Measurements from ENCODE around the gene TTLL11.
A peak's percentile ranks its signal among the peaks of the same experiment; 100 is the strongest.

The TTLL11 gene

DNA sequence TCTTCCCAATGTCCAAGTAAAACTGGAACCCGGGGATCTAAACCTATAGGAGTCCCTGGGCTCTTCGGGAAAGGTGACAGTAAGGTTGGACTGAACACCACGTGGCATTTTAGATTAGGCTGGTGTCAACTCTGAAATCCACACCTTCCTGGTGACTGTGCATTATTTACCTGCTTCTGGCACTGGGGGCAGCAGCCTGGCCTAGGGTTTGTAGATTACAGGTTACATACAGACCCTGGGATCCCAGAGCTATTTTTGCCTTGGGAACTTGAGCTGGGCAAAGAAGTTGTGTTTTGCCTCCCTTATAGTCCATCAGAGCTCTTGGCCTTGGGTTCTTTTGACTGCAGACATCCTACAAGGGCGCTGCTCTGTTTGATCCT, 268.5 kb downstream of the TTLL11 start:
- no peaks in the 10 kb centered on the region for H3K27me3 ChIP-seq (ENCODE audit: control insufficient read depth, low read length)
- H3K79me2 ChIP-seq (ENCODE audit: control insufficient read depth, low read length), result no peaks in the 10 kb centered on the region
- H3K4me3 ChIP-seq (ENCODE audit: low read length), result no peak overlapping the region
- no peak overlapping the region for H3K27ac ChIP-seq (ENCODE audit: low read depth, low read length)
- peaks cover 14% of the 10 kb centered on the region for H3K4me1 ChIP-seq (ENCODE audit: control insufficient read depth, low read length)
- TF ChIP-seq, protein P1, sequence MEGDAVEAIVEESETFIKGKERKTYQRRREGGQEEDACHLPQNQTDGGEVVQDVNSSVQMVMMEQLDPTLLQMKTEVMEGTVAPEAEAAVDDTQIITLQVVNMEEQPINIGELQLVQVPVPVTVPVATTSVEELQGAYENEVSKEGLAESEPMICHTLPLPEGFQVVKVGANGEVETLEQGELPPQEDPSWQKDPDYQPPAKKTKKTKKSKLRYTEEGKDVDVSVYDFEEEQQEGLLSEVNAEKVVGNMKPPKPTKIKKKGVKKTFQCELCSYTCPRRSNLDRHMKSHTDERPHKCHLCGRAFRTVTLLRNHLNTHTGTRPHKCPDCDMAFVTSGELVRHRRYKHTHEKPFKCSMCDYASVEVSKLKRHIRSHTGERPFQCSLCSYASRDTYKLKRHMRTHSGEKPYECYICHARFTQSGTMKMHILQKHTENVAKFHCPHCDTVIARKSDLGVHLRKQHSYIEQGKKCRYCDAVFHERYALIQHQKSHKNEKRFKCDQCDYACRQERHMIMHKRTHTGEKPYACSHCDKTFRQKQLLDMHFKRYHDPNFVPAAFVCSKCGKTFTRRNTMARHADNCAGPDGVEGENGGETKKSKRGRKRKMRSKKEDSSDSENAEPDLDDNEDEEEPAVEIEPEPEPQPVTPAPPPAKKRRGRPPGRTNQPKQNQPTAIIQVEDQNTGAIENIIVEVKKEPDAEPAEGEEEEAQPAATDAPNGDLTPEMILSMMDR (IDR thresholded peaks at IDR 0.05; ENCODE audit: low read depth, low read length, poor library complexity, severe bottlenecking), result peak; percentile 31
- TF ChIP-seq EZH2phosphoT487 (IDR thresholded peaks at IDR 0.05; ENCODE audit: borderline replicate concordance, low read length), result no peak
- no peaks in the 10 kb centered on the region for H3F3A ChIP-seq (ENCODE audit: control insufficient read depth, insufficient read depth)
- no peaks in the 10 kb centered on the region for H3K9me3 ChIP-seq (ENCODE audit: control insufficient read depth, insufficient read depth, low read length)
- no peak overlapping the region for H3K4me2 ChIP-seq (ENCODE audit: low read length)
- H3K9me2 ChIP-seq (replicated peaks; ENCODE audit: control insufficient read depth, low read length), result no peaks in the 10 kb centered on the region
- H4K20me1 ChIP-seq (ENCODE audit: control insufficient read depth, insufficient read depth, low read depth, low read length), result no peaks in the 10 kb centered on the region
- no peaks in the 10 kb centered on the region for H3K36me3 ChIP-seq (ENCODE audit: control insufficient read depth, low read length)

DNA sequence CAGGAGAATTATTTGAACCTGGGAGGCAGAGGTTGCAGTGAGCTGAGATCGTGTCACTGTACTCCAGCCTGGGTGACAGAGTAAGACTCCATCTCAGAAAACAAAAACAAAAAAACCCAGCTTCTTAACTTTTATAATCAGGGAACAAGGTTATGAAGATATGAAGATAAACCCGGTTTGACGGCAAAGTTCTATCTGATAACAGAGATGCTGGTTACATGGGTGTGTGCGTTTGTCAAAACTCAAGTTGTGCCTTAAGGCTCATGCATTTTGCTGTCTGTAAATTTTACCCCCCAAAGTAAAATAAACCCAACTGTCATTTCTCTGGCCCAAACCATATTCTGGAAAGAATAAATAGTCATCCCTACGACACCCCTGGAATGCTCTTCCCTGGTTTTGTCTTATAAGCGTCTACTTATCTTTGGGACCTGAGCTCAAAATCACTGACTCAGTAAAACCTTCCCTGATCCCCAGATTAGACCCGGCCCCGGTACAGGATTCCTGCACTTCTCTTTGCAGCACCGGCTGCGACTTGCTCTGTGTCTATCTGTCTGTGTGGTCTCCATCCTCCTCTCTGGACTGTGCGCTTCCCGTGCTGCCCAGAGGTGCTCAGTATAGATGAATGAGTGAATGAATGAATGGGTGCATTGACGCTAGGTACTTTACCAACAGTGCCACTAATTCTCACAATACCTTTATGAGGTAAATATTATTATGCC, 269.5 kb downstream of the TTLL11 start:
- Histone ChIP-seq H4K20me1 (ENCODE audit: control insufficient read depth, insufficient read depth, low read depth, low read length) (no peaks in the 10 kb centered on the region), H3K79me2 (ENCODE audit: control insufficient read depth, low read length) (no peaks in the 10 kb centered on the region), H3K27ac (ENCODE audit: low read depth, low read length) (no peak overlapping the region), H3K27me3 (ENCODE audit: control insufficient read depth, low read length) (no peaks in the 10 kb centered on the region), H3K4me2 (ENCODE audit: low read length) (no peak overlapping the region), H3K9me2 (replicated peaks; ENCODE audit: control insufficient read depth, low read length) (no peaks in the 10 kb centered on the region), H3F3A (ENCODE audit: control insufficient read depth, insufficient read depth) (no peaks in the 10 kb centered on the region), H3K9me3 (ENCODE audit: control insufficient read depth, insufficient read depth, low read length) (no peaks in the 10 kb centered on the region), H3K36me3 (ENCODE audit: control insufficient read depth, low read length) (no peaks in the 10 kb centered on the region), H3K4me1 (ENCODE audit: control insufficient read depth, low read length) (peaks cover 19% of the 10 kb centered on the region), H3K4me3 (ENCODE audit: low read length) (no peak overlapping the region)
- TF ChIP-seq EZH2phosphoT487 (IDR thresholded peaks at IDR 0.05; ENCODE audit: borderline replicate concordance, low read length), result no peak
- TF ChIP-seq, protein P1 (IDR thresholded peaks at IDR 0.05; ENCODE audit: low read depth, low read length, poor library complexity, severe bottlenecking), result no peak

DNA sequence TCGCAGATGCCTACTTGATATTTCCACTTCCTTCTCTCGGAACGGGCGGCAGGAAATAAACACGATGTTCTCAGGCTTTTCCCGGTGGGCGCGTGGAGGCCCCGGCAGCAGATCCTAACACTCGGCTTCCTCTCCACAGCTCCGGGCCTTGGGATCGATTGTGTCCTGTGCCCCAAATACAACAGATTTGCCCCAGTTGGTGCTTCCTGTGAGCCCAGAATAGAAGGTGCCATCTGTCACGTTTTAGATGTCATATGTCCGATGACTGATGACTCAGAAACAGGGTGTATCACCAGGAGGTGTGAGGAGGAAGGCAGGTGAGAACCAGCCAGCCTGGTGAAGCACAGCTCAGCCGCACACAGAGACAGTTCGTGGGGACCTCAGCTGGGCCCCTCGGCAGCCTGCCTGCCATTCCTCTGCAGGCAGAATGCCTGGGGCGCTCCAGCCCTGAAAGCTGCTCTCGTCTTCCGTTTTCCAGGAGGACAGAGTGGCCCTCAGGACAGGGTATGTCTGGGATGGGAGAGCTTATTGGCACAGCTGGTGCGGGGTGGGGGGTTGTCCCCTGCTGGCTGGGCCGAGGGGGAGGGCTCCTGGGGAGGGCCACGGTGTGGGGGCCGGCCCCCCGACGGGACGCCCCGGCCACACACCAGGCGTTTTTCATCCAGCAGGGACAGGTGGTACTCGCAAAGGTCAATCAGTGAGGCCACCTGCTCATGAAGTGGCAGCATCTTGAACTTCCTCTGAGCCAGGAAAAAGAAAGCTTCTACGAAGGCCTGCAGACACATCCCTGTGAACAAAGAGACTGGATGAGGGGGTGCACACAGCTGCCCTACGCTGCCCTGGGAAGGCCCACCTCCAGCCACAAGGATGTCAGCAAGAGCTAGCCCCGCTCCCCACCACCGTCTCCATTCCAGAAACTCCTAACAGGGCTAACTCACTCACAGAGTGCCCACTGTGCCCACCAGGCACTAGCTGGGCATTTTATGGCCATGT, 270.7 kb downstream of the TTLL11 start:
- no peak overlapping the region for H3K4me3 ChIP-seq (ENCODE audit: low read length)

More for the DNA sequence above, 270.7 kb downstream of the TTLL11 start:
- no peak overlapping the region for H3K27ac ChIP-seq (ENCODE audit: low read depth, low read length)
- no peak overlapping the region for H3K4me2 ChIP-seq (ENCODE audit: low read length)
- no peaks in the 10 kb centered on the region for H4K20me1 ChIP-seq (ENCODE audit: control insufficient read depth, insufficient read depth, low read depth, low read length)
- TF ChIP-seq EZH2phosphoT487 (IDR thresholded peaks at IDR 0.05; ENCODE audit: borderline replicate concordance, low read length), result no peak
- TF ChIP-seq, protein P1 (IDR thresholded peaks at IDR 0.05; ENCODE audit: low read depth, low read length, poor library complexity, severe bottlenecking), result no peak
- no peaks in the 10 kb centered on the region for H3F3A ChIP-seq (ENCODE audit: control insufficient read depth, insufficient read depth)
- H3K9me3 ChIP-seq (ENCODE audit: control insufficient read depth, insufficient read depth, low read length), result no peaks in the 10 kb centered on the region
- H3K9me2 ChIP-seq (replicated peaks; ENCODE audit: control insufficient read depth, low read length), result no peaks in the 10 kb centered on the region
- H3K4me1 ChIP-seq (ENCODE audit: control insufficient read depth, low read length), result peaks cover 19% of the 10 kb centered on the region
- H3K79me2 ChIP-seq (ENCODE audit: control insufficient read depth, low read length), result no peaks in the 10 kb centered on the region
- H3K36me3 ChIP-seq (ENCODE audit: control insufficient read depth, low read length), result no peaks in the 10 kb centered on the region
- no peaks in the 10 kb centered on the region for H3K27me3 ChIP-seq (ENCODE audit: control insufficient read depth, low read length)

Data from DOHH2 (cell line).